GM23338 (cell line): ENCODE measurements around the gene MRPS26.

ENCODE experiments used
- EZH2 ChIP-seq: fragments of 200-600 bp; sonication (generic); IDR thresholded peaks from one replicate; pipeline ENCODE4 v1.8.0; 2017; ENCODE audit warnings: antibody characterized with exemption, mild to moderate bottlenecking, low read depth; ENCODE audit not compliant: unreplicated experiment
- EZH2phosphoT487 ChIP-seq: fragments of 200-600 bp; sonication (generic); IDR thresholded peaks from one replicate; pipeline ENCODE4 v1.8.1; 2018; ENCODE audit warnings: antibody characterized with exemption; ENCODE audit not compliant: unreplicated experiment
- JUNB ChIP-seq: IDR thresholded peaks from one replicate; pipeline ENCODE4 v1.6.1; 2016; ENCODE audit warnings: antibody characterized with exemption; ENCODE audit not compliant: unreplicated experiment
- POLR2AphosphoS5 ChIP-seq: IDR thresholded peaks from 2 replicates; pipeline ENCODE4 v1.6.1; 2016; ENCODE audit warnings: antibody characterized with exemption, low read depth
- TF ChIP-seq, protein P1 (sequence below): IDR thresholded peaks from one replicate; pipeline ENCODE4 v1.6.1; 2018; ENCODE audit warnings: antibody characterized with exemption; ENCODE audit not compliant: unreplicated experiment
- TF ChIP-seq, protein P2 (sequence below), 2 experiments: fragments of 200-600 bp in 1 of 2; sonication (generic) in 1 of 2; conservative IDR thresholded peaks; 2 replicates each; pipeline versions ENCODE4 v1.5.1 to v1.6.1; 2016 to 2017; ENCODE audit warnings: antibody characterized with exemption in 2 of 2, low read depth in 2 of 2, mild to moderate bottlenecking in 2 of 2, moderate library complexity in 1 of 2

DNA sequence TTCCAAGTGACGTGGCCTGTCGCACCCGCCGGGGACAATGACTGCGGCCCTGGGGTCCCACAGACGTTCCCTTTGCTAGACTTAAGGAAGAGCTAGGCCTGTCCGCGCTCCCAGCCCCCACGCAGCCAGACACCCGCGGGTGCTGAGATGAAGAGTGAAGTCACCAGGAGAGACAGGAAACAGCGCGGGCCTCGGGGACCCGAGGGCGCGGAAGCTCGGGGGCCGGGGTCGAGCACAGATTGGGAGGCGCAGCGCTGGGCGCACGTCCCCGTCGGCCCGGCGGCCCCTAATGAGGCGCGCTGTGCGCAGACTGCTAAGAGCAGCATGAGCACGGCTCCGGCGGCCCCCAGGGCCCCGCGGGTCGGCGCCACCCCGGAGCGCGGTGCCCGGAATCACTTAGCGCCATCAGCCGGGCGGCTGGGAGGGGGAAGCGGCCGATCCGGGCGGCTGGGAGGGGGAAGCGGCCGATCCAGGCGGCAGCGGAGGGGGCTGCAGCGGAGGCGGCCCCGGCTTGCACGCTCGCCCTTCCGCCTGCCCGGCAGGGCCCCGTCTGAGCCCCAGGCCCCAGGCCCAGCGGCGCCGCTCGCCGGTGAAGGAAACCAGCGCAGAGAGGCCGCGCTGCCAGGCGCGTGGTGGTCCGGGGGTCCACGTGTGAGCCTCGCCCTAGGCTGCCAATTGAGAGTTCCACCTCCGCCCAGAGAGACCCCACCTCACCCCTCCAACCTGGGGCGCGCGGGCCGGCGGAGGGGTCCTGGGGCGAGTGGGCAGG lies 46.9 kb downstream of the MRPS26 start:
- TF ChIP-seq, protein P1, sequence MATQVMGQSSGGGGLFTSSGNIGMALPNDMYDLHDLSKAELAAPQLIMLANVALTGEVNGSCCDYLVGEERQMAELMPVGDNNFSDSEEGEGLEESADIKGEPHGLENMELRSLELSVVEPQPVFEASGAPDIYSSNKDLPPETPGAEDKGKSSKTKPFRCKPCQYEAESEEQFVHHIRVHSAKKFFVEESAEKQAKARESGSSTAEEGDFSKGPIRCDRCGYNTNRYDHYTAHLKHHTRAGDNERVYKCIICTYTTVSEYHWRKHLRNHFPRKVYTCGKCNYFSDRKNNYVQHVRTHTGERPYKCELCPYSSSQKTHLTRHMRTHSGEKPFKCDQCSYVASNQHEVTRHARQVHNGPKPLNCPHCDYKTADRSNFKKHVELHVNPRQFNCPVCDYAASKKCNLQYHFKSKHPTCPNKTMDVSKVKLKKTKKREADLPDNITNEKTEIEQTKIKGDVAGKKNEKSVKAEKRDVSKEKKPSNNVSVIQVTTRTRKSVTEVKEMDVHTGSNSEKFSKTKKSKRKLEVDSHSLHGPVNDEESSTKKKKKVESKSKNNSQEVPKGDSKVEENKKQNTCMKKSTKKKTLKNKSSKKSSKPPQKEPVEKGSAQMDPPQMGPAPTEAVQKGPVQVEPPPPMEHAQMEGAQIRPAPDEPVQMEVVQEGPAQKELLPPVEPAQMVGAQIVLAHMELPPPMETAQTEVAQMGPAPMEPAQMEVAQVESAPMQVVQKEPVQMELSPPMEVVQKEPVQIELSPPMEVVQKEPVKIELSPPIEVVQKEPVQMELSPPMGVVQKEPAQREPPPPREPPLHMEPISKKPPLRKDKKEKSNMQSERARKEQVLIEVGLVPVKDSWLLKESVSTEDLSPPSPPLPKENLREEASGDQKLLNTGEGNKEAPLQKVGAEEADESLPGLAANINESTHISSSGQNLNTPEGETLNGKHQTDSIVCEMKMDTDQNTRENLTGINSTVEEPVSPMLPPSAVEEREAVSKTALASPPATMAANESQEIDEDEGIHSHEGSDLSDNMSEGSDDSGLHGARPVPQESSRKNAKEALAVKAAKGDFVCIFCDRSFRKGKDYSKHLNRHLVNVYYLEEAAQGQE: no peak
- TF ChIP-seq EZH2: no peak
- TF ChIP-seq, protein P2, sequence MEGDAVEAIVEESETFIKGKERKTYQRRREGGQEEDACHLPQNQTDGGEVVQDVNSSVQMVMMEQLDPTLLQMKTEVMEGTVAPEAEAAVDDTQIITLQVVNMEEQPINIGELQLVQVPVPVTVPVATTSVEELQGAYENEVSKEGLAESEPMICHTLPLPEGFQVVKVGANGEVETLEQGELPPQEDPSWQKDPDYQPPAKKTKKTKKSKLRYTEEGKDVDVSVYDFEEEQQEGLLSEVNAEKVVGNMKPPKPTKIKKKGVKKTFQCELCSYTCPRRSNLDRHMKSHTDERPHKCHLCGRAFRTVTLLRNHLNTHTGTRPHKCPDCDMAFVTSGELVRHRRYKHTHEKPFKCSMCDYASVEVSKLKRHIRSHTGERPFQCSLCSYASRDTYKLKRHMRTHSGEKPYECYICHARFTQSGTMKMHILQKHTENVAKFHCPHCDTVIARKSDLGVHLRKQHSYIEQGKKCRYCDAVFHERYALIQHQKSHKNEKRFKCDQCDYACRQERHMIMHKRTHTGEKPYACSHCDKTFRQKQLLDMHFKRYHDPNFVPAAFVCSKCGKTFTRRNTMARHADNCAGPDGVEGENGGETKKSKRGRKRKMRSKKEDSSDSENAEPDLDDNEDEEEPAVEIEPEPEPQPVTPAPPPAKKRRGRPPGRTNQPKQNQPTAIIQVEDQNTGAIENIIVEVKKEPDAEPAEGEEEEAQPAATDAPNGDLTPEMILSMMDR (conservative IDR thresholded peaks at IDR 0.05; ENCODE audit: low read depth in 2 of 2): no peak; a peak in 1 of 4 replicates
- no peak for TF ChIP-seq EZH2phosphoT487
- no peak; the same call in 1 of the 2 replicates for TF ChIP-seq POLR2AphosphoS5
- no peak for TF ChIP-seq JUNB
